IgD-negative memory B cell (primary cell): ENCODE results near the gene NTSR2. TPM values are rescaled to one million over a fixed set of nuclear protein-coding genes. Genes with fewer than 3 reads are reported as not detected.
"Not testable (repeated sequence)": the region's sequence is repeated elsewhere in the genome, so short reads cannot be mapped to it uniquely, and the experiment has no call there.

Source experiments
- H3K27ac Mint-ChIP-seq, 3 donors: one replicate each; pipeline ENCODE4 v1.8.0; 2020 to 2022; ENCODE audit warnings: mild to moderate bottlenecking in 3 of 3, mixed read lengths in 3 of 3, moderate library complexity in 1 of 3
- H3K27me3 Mint-ChIP-seq: one replicate; pipeline ENCODE4 v1.8.0; 2021; ENCODE audit warnings: mixed read lengths
- H3K36me3 Mint-ChIP-seq: one replicate; pipeline ENCODE4 v1.8.0; 2020; ENCODE audit warnings: mild to moderate bottlenecking, mixed read lengths
- H3K4me1 Mint-ChIP-seq, 3 donors: one replicate each; pipeline ENCODE4 v1.8.0; 2020 to 2022; ENCODE audit warnings: mixed read lengths in 3 of 3, mild to moderate bottlenecking in 1 of 3
- H3K4me3 Mint-ChIP-seq, 4 donors: one replicate each; pipeline ENCODE4 v1.8.0; 2020 to 2022; ENCODE audit warnings: mild to moderate bottlenecking in 4 of 4, mixed read lengths in 4 of 4, moderate library complexity in 3 of 4
- H3K9me3 Mint-ChIP-seq, 3 donors: one replicate each; pipeline ENCODE4 v1.8.0; 2020 to 2021; ENCODE audit warnings: mixed read lengths in 3 of 3, mild to moderate bottlenecking in 1 of 3
- polyA plus RNA-seq: library from polyadenylated mRNA; unstranded; fragments of 300-500 nt; fragmentation: Illumina TruSeq; gene quantifications from one replicate; pipeline ENCODE4 v1.2.3, GENCODE V29; 2021

NTSR2 gene
- polyA plus RNA-seq, 1 donor from 2014 or later: not detected

- not testable (repeated sequence) for H3K27ac Mint-ChIP-seq, H3K4me3 Mint-ChIP-seq, H3K4me1 Mint-ChIP-seq, H3K9me3 Mint-ChIP-seq, H3K36me3 Mint-ChIP-seq
- H3K27me3 Mint-ChIP-seq: peaks cover 20% of the 10 kb centered on the region
Observed at GRCh38 chr2:11660396-11660795, 9.6 kb downstream of the NTSR2 start.

GRCh38 chr2:11659851-11660250 lies 10.1 kb downstream of the NTSR2 start:
- H3K9me3 Mint-ChIP-seq: peaks cover 1 to 10% (median 4%) of the 10 kb centered on the region in 3 donors
- no peaks in the 10 kb centered on the region for H3K4me1 Mint-ChIP-seq
- H3K36me3 Mint-ChIP-seq: no peaks in the 10 kb centered on the region
- H3K27me3 Mint-ChIP-seq: peaks cover 19% of the 10 kb centered on the region
- no peak overlapping the region for H3K27ac Mint-ChIP-seq
- H3K4me3 Mint-ChIP-seq: no peak overlapping the region

GRCh38 chr2:11659115-11659475 lies 10.9 kb downstream of the NTSR2 start:
- no peak overlapping the region for H3K27ac Mint-ChIP-seq
- H3K9me3 Mint-ChIP-seq: peaks cover 1 to 10% (median 4%) of the 10 kb centered on the region in 3 donors
- H3K4me3 Mint-ChIP-seq: no peak overlapping the region
- H3K36me3 Mint-ChIP-seq: no peaks in the 10 kb centered on the region
- no peaks in the 10 kb centered on the region for H3K4me1 Mint-ChIP-seq
- H3K27me3 Mint-ChIP-seq: peaks cover 19% of the 10 kb centered on the region

- peaks cover 1 to 7% (median 4%) of the 10 kb centered on the region in 3 donors for H3K9me3 Mint-ChIP-seq
- no peak overlapping the region for H3K27ac Mint-ChIP-seq
- H3K4me1 Mint-ChIP-seq: no peaks in the 10 kb centered on the region
- H3K4me3 Mint-ChIP-seq: no peak overlapping the region
- peaks cover 20% of the 10 kb centered on the region for H3K27me3 Mint-ChIP-seq
- H3K36me3 Mint-ChIP-seq: no peaks in the 10 kb centered on the region
Observed at GRCh38 chr2:11658208-11659114, 11.5 kb downstream of the NTSR2 start.

GRCh38 chr2:11657646-11658045 lies 12.3 kb downstream of the NTSR2 start:
- no peak overlapping the region for H3K4me3 Mint-ChIP-seq
- H3K27ac Mint-ChIP-seq: no peak overlapping the region
- H3K27me3 Mint-ChIP-seq: peaks cover 18% of the 10 kb centered on the region
- no peaks in the 10 kb centered on the region for H3K4me1 Mint-ChIP-seq
- peaks cover 0 to 5% (median 4%) of the 10 kb centered on the region in 3 donors for H3K9me3 Mint-ChIP-seq
- H3K36me3 Mint-ChIP-seq: no peaks in the 10 kb centered on the region

- Mint-ChIP-seq H3K36me3 (no peaks in the 10 kb centered on the region), H3K9me3 (peaks cover 0 to 5% (median 3%) of the 10 kb centered on the region in 3 donors), H3K4me1 (no peaks in the 10 kb centered on the region), H3K4me3 (no peak overlapping the region), H3K27me3 (peaks cover 17% of the 10 kb centered on the region), H3K27ac (no peak overlapping the region)
Observed at GRCh38 chr2:11657195-11657594, 12.8 kb downstream of the NTSR2 start.

- H3K9me3 Mint-ChIP-seq: no peaks in the 10 kb centered on the region
- H3K4me1 Mint-ChIP-seq: no peaks in the 10 kb centered on the region
- no peak overlapping the region for H3K4me3 Mint-ChIP-seq
- H3K36me3 Mint-ChIP-seq: no peaks in the 10 kb centered on the region
- H3K27ac Mint-ChIP-seq: no peak overlapping the region
- peaks cover 12% of the 10 kb centered on the region for H3K27me3 Mint-ChIP-seq
Observed at GRCh38 chr2:11656671-11657101, 13.3 kb downstream of the NTSR2 start.

GRCh38 chr2:11656252-11656651 lies 13.7 kb downstream of the NTSR2 start:
- Mint-ChIP-seq H3K9me3 (no peaks in the 10 kb centered on the region), H3K4me3 (no peak overlapping the region), H3K4me1 (no peaks in the 10 kb centered on the region), H3K27ac (no peak overlapping the region), H3K27me3 (peaks cover 13% of the 10 kb centered on the region), H3K36me3 (no peaks in the 10 kb centered on the region)

- Mint-ChIP-seq H3K36me3 (no peaks in the 10 kb centered on the region), H3K4me1 (no peaks in the 10 kb centered on the region), H3K9me3 (no peaks in the 10 kb centered on the region), H3K4me3 (no peak overlapping the region), H3K27me3 (peaks cover 18% of the 10 kb centered on the region), H3K27ac (no peak overlapping the region)
Observed at GRCh38 chr2:11655495-11655894, 14.5 kb downstream of the NTSR2 start.

- H3K4me3 Mint-ChIP-seq: no peak overlapping the region
- no peak overlapping the region for H3K27ac Mint-ChIP-seq
- H3K4me1 Mint-ChIP-seq: no peaks in the 10 kb centered on the region
- H3K36me3 Mint-ChIP-seq: no peaks in the 10 kb centered on the region
- H3K9me3 Mint-ChIP-seq: no peaks in the 10 kb centered on the region
- peaks cover 18% of the 10 kb centered on the region for H3K27me3 Mint-ChIP-seq
Observed at GRCh38 chr2:11652553-11652952, 17.4 kb downstream of the NTSR2 start.

- H3K9me3 Mint-ChIP-seq: peaks cover 0 to 4% (median 0%) of the 10 kb centered on the region in 3 donors
- H3K4me1 Mint-ChIP-seq: no peaks in the 10 kb centered on the region
- no peaks in the 10 kb centered on the region for H3K36me3 Mint-ChIP-seq
- no peak overlapping the region for H3K4me3 Mint-ChIP-seq
- peaks cover 21% of the 10 kb centered on the region for H3K27me3 Mint-ChIP-seq
- no peak overlapping the region for H3K27ac Mint-ChIP-seq
Observed at GRCh38 chr2:11651856-11652548, 18.0 kb downstream of the NTSR2 start.

- Mint-ChIP-seq H3K27me3 (peaks cover 22% of the 10 kb centered on the region), H3K9me3 (peaks cover 0 to 5% (median 0%) of the 10 kb centered on the region in 3 donors), H3K36me3 (no peaks in the 10 kb centered on the region), H3K27ac (no peak overlapping the region), H3K4me1 (no peaks in the 10 kb centered on the region), H3K4me3 (no peak overlapping the region)
Observed at GRCh38 chr2:11649093-11649492, 20.9 kb downstream of the NTSR2 start.

- peaks cover 0 to 5% (median 0%) of the 10 kb centered on the region in 3 donors for H3K9me3 Mint-ChIP-seq
- H3K4me1 Mint-ChIP-seq: no peaks in the 10 kb centered on the region
- H3K27ac Mint-ChIP-seq: no peak overlapping the region
- H3K36me3 Mint-ChIP-seq: no peaks in the 10 kb centered on the region
- H3K4me3 Mint-ChIP-seq: no peak overlapping the region
- H3K27me3 Mint-ChIP-seq: peaks cover 20% of the 10 kb centered on the region
Observed at GRCh38 chr2:11647834-11648600, 22.0 kb downstream of the NTSR2 start.

- H3K4me3 Mint-ChIP-seq: no peak overlapping the region
- H3K4me1 Mint-ChIP-seq: no peaks in the 10 kb centered on the region
- peaks cover 23% of the 10 kb centered on the region for H3K27me3 Mint-ChIP-seq
- H3K27ac Mint-ChIP-seq: no peak overlapping the region
- H3K9me3 Mint-ChIP-seq: peaks cover 0 to 5% (median 0%) of the 10 kb centered on the region in 3 donors
- no peaks in the 10 kb centered on the region for H3K36me3 Mint-ChIP-seq
Observed at GRCh38 chr2:11646530-11646929, 23.5 kb downstream of the NTSR2 start.

GRCh38 chr2:11644293-11644692 lies 25.7 kb downstream of the NTSR2 start:
- H3K4me1 Mint-ChIP-seq: peaks cover 0 to 2% (median 1%) of the 10 kb centered on the region in 3 donors
- H3K27ac Mint-ChIP-seq: no peak overlapping the region
- H3K9me3 Mint-ChIP-seq: peaks cover 0 to 5% (median 0%) of the 10 kb centered on the region in 3 donors
- no peak overlapping the region for H3K4me3 Mint-ChIP-seq
- peaks cover 13% of the 10 kb centered on the region for H3K27me3 Mint-ChIP-seq
- no peaks in the 10 kb centered on the region for H3K36me3 Mint-ChIP-seq
